HCT116 (cell line): ENCODE measurements around the gene KRTAP4-1. TPM values are rescaled to one million over a fixed set of nuclear protein-coding genes. Genes with fewer than 3 reads are reported as not detected.

Experiments used
- ATAC-seq: fragments of 200-7000 bp; cut with Tn5 transposase; 2 replicates; pipeline ENCODE4 v1.9.1; 2020; ENCODE audit warnings: mild to moderate bottlenecking, moderate library complexity
- BruUV-seq: library from RNA; stranded (reverse); fragments of 400-500 nt; replicated peaks from 2 replicates; lab custom pipeline; 2021; lab: Mats Ljungman, UMichigan
- CTCF ChIA-PET: fragments of 300-600 bp; sonication (Branson Sonifier 250); formaldehyde crosslinking; loops from one replicate; lab custom pipeline; 2021; ENCODE audit warnings: antibody characterized with exemption; lab: Charles Lee
- POLR2A ChIA-PET: fragments of 300-600, 350-600 bp; sonication (Branson Sonifier 250); formaldehyde crosslinking; loops from one replicate; lab custom pipeline; 2021; ENCODE audit warnings: antibody characterized with exemption; lab: Charles Lee
- RAD21 ChIA-PET, 2 experiments: fragments of 300-600 bp; sonication (Branson Sonifier 250); formaldehyde crosslinking; loops; one replicate each; lab custom pipeline; 2023; ENCODE audit warnings: low total read pairs in 2 of 2; ENCODE audit not compliant: uncharacterized antibody in 2 of 2, unreplicated experiment in 2 of 2, low non-redundant PET in 1 of 2; lab: Charles Lee
- DNase-seq: peaks from one replicate; pipeline ENCODE4 v3.0.0-alpha.2; 2010; ENCODE audit warnings: low read depth, low spot score
- H2AFZ ChIP-seq: fragments of 200-600 bp; shearing (Covaris generic), sonication (generic); 2 replicates; pipeline ENCODE4 v1.6.1; 2017; ENCODE audit warnings: low read depth, mixed run types, mixed read lengths, antibody characterized with exemption, low read length; ENCODE audit not compliant: poor library complexity, severe bottlenecking
- H3K27ac ChIP-seq: 2 replicates; pipeline ENCODE4 v1.5.1; 2012; ENCODE audit warnings: low read depth, low read length
- H3K27me3 ChIP-seq: fragments of 200-600 bp; sonication (generic); 2 replicates; pipeline ENCODE4 v1.6.1; 2016; ENCODE audit warnings: mixed run types, low read length, mixed read lengths; ENCODE audit not compliant: insufficient read depth
- H3K36me3 ChIP-seq, 2 experiments: fragments of 200-500 bp in 1 of 2; fragments of 200-600 bp in 1 of 2; sonication (Bioruptor generic) in 1 of 2; sonication (generic) in 1 of 2; 2 replicates each; pipeline versions ENCODE4 v1.5.1 to v1.6.1; 2014 to 2016; ENCODE audit warnings: low read length in 2 of 2, inconsistent platforms in 1 of 2, mixed read lengths in 1 of 2, mixed run types in 1 of 2; ENCODE audit not compliant: insufficient read depth in 2 of 2, control insufficient read depth in 1 of 2
- H3K4me1 ChIP-seq, 2 experiments: fragments of 200-600 bp in 1 of 2; sonication (generic) in 1 of 2; 2 replicates each; pipeline versions ENCODE4 v1.5.1 to v1.6.1; 2012 to 2017; ENCODE audit warnings: low read length in 2 of 2, inconsistent platforms in 1 of 2, mild to moderate bottlenecking in 1 of 2, mixed read lengths in 1 of 2, mixed run types in 1 of 2, moderate library complexity in 1 of 2; ENCODE audit not compliant: insufficient read depth in 2 of 2, control insufficient read depth in 1 of 2
- H3K4me2 ChIP-seq: fragments of 200-600 bp; sonication (generic); 2 replicates; pipeline ENCODE4 v1.6.1; 2017; ENCODE audit warnings: mixed run types, low read length, mixed read lengths
- H3K4me3 ChIP-seq, 2 experiments: fragments of 200-600 bp in 1 of 2; sonication (generic) in 1 of 2; replicated peaks in 1 of 2; 2 replicates each; pipeline ENCODE4 v1.5.1; 2011 to 2016; ENCODE audit warnings: low read length in 2 of 2, control low read depth in 1 of 2, low read depth in 1 of 2, mild to moderate bottlenecking in 1 of 2, mixed read lengths in 1 of 2, mixed run types in 1 of 2
- H3K79me2 ChIP-seq: fragments of 200-600 bp; sonication (generic); 2 replicates; pipeline ENCODE4 v1.6.1; 2017; ENCODE audit warnings: mild to moderate bottlenecking, mixed run types, low read length, moderate library complexity, mixed read lengths; ENCODE audit not compliant: insufficient read depth
- H3K9ac ChIP-seq: fragments of 200-600 bp; sonication (generic); 2 replicates; pipeline ENCODE4 v1.6.1; 2016; ENCODE audit warnings: low read length, mixed read lengths
- H3K9me2 ChIP-seq: fragments of 200-600 bp; sonication (generic), shearing (Covaris generic); 2 replicates; pipeline ENCODE4 v1.6.1; 2017; ENCODE audit warnings: mixed run types, mild to moderate bottlenecking, moderate library complexity; ENCODE audit not compliant: insufficient read depth
- H3K9me3 ChIP-seq, 2 experiments: fragments of 200-500 bp in 1 of 2; fragments of 200-600 bp in 1 of 2; sonication (Bioruptor generic) in 1 of 2; sonication (generic) in 1 of 2; 2 replicates each; pipeline ENCODE4 v1.6.1; 2014 to 2017; ENCODE audit warnings: low read length in 2 of 2, mixed read lengths in 2 of 2, inconsistent platforms in 1 of 2, low read depth in 1 of 2, mild to moderate bottlenecking in 1 of 2, mixed run types in 1 of 2, moderate library complexity in 1 of 2; ENCODE audit not compliant: control insufficient read depth in 1 of 2, insufficient read depth in 1 of 2
- H4K20me1 ChIP-seq: fragments of 200-600 bp; sonication (generic), shearing (Covaris generic); 2 replicates; pipeline ENCODE4 v1.6.1; 2017; ENCODE audit warnings: mixed run types, mild to moderate bottlenecking, moderate library complexity; ENCODE audit not compliant: insufficient read depth
- CBX3 ChIP-seq: IDR thresholded peaks from 2 replicates; pipeline ENCODE4 v1.6.1; 2012; ENCODE audit warnings: low read depth
- CEBPB ChIP-seq: IDR thresholded peaks from 2 replicates; pipeline ENCODE4 v1.6.1; 2012; ENCODE audit warnings: low read depth
- EZH2 ChIP-seq: fragments of 200-600 bp; sonication (generic); IDR thresholded peaks from 2 replicates; pipeline ENCODE4 v1.6.1; 2017; ENCODE audit warnings: antibody characterized with exemption, mixed run types
- FOSL1 ChIP-seq: IDR thresholded peaks from 2 replicates; pipeline ENCODE4 v1.6.1; 2012; ENCODE audit warnings: low read depth
- JUND ChIP-seq: IDR thresholded peaks from 2 replicates; pipeline ENCODE4 v1.6.1; 2012
- MAX ChIP-seq: IDR thresholded peaks from 2 replicates; pipeline ENCODE4 v1.6.1; 2012
- POLR2A ChIP-seq: IDR thresholded peaks from 2 replicates; pipeline ENCODE4 v1.7.0; 2011; ENCODE audit warnings: borderline replicate concordance; ENCODE audit not compliant: insufficient read depth, insufficient read length; ENCODE audit errors: extremely low read depth
- RAD21 ChIP-seq: IDR thresholded peaks from 2 replicates; pipeline ENCODE4 v1.6.1; 2012; ENCODE audit warnings: low read depth, mild to moderate bottlenecking
- REST ChIP-seq: IDR thresholded peaks from 2 replicates; pipeline ENCODE4 v1.6.1; 2012; ENCODE audit warnings: low read depth
- SP1 ChIP-seq: IDR thresholded peaks from 2 replicates; pipeline ENCODE4 v1.6.1; 2012; ENCODE audit warnings: low read depth
- SRF ChIP-seq: IDR thresholded peaks from 2 replicates; pipeline ENCODE4 v1.6.1; 2012; ENCODE audit warnings: low read depth
- YY1 ChIP-seq: IDR thresholded peaks from 2 replicates; pipeline ENCODE4 v1.6.1; 2011; ENCODE audit warnings: low read length, low read depth, moderate library complexity, mild to moderate bottlenecking; ENCODE audit not compliant: insufficient replicate concordance; ENCODE audit errors: extremely low read depth
- ZNF274 ChIP-seq: fragments of 200-500 bp; sonication (Bioruptor generic); IDR thresholded peaks from 2 replicates; pipeline ENCODE4 v1.6.1; 2014; ENCODE audit warnings: mild to moderate bottlenecking, low read depth, low read length, inconsistent platforms
- intact Hi-C: fragments of 100-400 bp; cut with micrococcal nuclease; formaldehyde crosslinking; loops from 2 replicates; pipeline ENCODE4 v1.10.0; 2022
- total RNA-seq: library from RNA; stranded (reverse); gene quantifications from one replicate; pipeline ENCODE4 v1.2.1, GENCODE V29; 2021; ENCODE audit not compliant: unreplicated experiment
- TF ChIP-seq, protein P1 (sequence below), 3 experiments: fragments of 200-600 bp in 1 of 3; sonication (generic) in 1 of 3; IDR thresholded peaks in 2 of 3; conservative IDR thresholded peaks in 1 of 3; 2 replicates each; pipeline ENCODE4 v1.5.1; 2012 to 2017; ENCODE audit warnings: low read depth in 2 of 3, low read length in 2 of 3, antibody characterized with exemption in 1 of 3, borderline replicate concordance in 1 of 3, control low read depth in 1 of 3, mild to moderate bottlenecking in 1 of 3, mixed read lengths in 1 of 3, mixed run types in 1 of 3, moderate library complexity in 1 of 3; ENCODE audit not compliant: insufficient read depth in 1 of 3

The KRTAP4-1 gene
- total RNA-seq, 1 experiment from 2014 or later = not detected

DNA sequence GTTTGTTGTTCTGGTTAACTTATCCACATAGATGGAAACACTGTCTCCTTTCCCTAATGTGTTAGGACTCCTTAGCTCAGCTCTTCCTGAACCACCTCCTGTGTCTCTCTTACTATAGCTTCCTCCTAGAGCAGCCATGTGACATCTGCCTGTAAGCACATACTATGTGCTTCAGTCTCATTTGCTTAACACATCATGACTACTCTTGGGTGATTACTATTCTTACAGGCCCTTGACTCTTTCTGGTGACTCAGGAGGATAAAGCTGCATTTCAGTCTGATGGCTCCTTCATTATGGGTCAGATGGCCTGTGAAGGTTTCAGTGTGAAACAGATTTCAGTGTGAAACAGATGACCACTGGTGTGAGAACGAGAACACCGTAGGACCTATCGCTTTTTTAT, 6.4 kb downstream of the KRTAP4-1 start:
- intact Hi-C loops = no loop called here
- CTCF ChIA-PET = no interaction called here

DNA sequence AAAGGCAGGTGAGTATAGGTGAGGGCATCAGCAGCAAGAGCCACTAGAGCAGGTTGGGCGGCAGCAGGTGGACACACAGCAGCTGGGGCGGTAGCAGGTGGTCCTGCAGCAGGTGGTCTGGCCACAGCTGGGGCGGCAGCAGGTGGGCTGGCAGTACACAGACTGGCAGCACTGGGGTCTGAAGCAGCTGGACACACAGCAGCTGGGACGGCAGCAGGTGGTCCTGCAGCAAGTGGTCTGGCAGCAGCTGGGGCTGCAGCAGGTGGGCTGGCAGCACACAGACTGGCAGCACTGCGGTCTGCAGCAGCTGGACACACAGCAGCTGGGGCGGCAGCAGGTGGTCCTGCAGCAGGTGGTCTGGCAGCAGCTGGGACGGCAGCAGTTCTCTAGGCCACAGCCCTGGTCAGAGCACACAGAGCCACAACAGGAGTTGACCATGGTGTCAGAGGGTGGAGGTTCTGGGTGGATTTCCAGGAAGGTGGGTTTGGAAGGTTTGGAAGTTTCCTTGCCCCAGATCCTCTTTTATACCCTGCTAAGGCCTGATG, 6.9 kb downstream of the KRTAP4-1 start, which contains the start of gene KRTAP4-2:
TSS of gene KRTAP4-2 (minus strand) at position 495 of the 545 bp plus-strand sequence. CDS start at position 438, 57 bp downstream.
- H3K4me3 ChIP-seq = no peak within 1 kb of the TSS
- ChIA-PET POLR2A (no interaction called here), CTCF (no interaction called here), RAD21 (no interaction called here)
- H3K9me2 ChIP-seq = no peaks in the 10 kb centered on the region
- no peak within 1 kb of the TSS for H3K9ac ChIP-seq
- BruUV-seq = no TSS peak
- no peaks in the 10 kb centered on the region for H3K36me3 ChIP-seq
- no peaks in the 10 kb centered on the region for H3K4me1 ChIP-seq
- no peaks in the 10 kb centered on the region for H3K27me3 ChIP-seq
- no peak within 1 kb of the TSS for H2AFZ ChIP-seq
- no peak for ATAC-seq
- intact Hi-C loops = no loop called here
- no peak within 1 kb of the TSS for H3K27ac ChIP-seq
- H3K9me3 ChIP-seq = no peaks in the 10 kb centered on the region; a peak in 1 of 4 replicates
- no peaks in the 10 kb centered on the region for H4K20me1 ChIP-seq
- DNase-seq = no peak
- H3K4me2 ChIP-seq = no peak within 1 kb of the TSS
- H3K79me2 ChIP-seq = no peaks in the 10 kb centered on the region
- TF ChIP-seq REST = no peak
- TF ChIP-seq SP1 = no peak
- TF ChIP-seq ZNF274 = no peak
- no peak for TF ChIP-seq RAD21
- TF ChIP-seq CBX3 = no peak
- no peak for TF ChIP-seq EZH2
- TF ChIP-seq MAX = no peak

More for the DNA sequence above, 6.4 kb downstream of the KRTAP4-1 start:
- no peak overlapping the region for H3K9ac ChIP-seq
- TF ChIP-seq SRF (no peak), CEBPB (no peak), YY1 (no peak), JUND (no peak), RAD21 (no peak), FOSL1 (no peak), POLR2A (no peak)
- TF ChIP-seq, protein P1, sequence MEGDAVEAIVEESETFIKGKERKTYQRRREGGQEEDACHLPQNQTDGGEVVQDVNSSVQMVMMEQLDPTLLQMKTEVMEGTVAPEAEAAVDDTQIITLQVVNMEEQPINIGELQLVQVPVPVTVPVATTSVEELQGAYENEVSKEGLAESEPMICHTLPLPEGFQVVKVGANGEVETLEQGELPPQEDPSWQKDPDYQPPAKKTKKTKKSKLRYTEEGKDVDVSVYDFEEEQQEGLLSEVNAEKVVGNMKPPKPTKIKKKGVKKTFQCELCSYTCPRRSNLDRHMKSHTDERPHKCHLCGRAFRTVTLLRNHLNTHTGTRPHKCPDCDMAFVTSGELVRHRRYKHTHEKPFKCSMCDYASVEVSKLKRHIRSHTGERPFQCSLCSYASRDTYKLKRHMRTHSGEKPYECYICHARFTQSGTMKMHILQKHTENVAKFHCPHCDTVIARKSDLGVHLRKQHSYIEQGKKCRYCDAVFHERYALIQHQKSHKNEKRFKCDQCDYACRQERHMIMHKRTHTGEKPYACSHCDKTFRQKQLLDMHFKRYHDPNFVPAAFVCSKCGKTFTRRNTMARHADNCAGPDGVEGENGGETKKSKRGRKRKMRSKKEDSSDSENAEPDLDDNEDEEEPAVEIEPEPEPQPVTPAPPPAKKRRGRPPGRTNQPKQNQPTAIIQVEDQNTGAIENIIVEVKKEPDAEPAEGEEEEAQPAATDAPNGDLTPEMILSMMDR (IDR thresholded peaks at IDR 0.05 in 2 of 3, conservative IDR thresholded peaks at IDR 0.05 in 1 of 3; ENCODE audit: borderline replicate concordance in 1 of 3, insufficient read depth in 1 of 3, low read depth in 2 of 3, low read length in 2 of 3) = no peak
- POLR2A ChIA-PET = no interaction called here
- no peak for ATAC-seq
- H4K20me1 ChIP-seq = no peaks in the 10 kb centered on the region
- H3K4me1 ChIP-seq = no peaks in the 10 kb centered on the region
- H3K4me3 ChIP-seq = no peak overlapping the region
- RAD21 ChIA-PET = no interaction called here
- H3K9me3 ChIP-seq = no peaks in the 10 kb centered on the region; a peak in 1 of 4 replicates
- H3K79me2 ChIP-seq = no peaks in the 10 kb centered on the region
- H2AFZ ChIP-seq = no peak overlapping the region
- DNase-seq = no peak
- H3K9me2 ChIP-seq = no peaks in the 10 kb centered on the region
- H3K4me2 ChIP-seq = no peak overlapping the region
- H3K27ac ChIP-seq = no peak overlapping the region
- no peaks in the 10 kb centered on the region for H3K27me3 ChIP-seq
- no TSS peak for BruUV-seq
- no peaks in the 10 kb centered on the region for H3K36me3 ChIP-seq
